ENCODE measurements around the gene FYCO1.
"Not testable (repeated sequence)": the region's sequence is repeated elsewhere in the genome, so short reads cannot be mapped to it uniquely, and the experiment has no call there.

Gene FYCO1

GRCh38 chr3:46006238-46007032 lies 10.8 kb upstream of the FYCO1 start:
- Histone ChIP-seq H3K4me3 (ENCODE audit: low read length) (no peak overlapping the region), H3K27me3 (ENCODE audit: control insufficient read depth, insufficient read depth, low read length) (no peaks in the 10 kb centered on the region), H3K9me3 (ENCODE audit: control insufficient read depth, low read length) (no peaks in the 10 kb centered on the region), H3K4me1 (ENCODE audit: control insufficient read depth, insufficient read depth, low read length) (no peaks in the 10 kb centered on the region), H3K9ac (ENCODE audit: low read length) (no peak overlapping the region), H3K36me3 (ENCODE audit: control insufficient read depth, insufficient read depth, low read length) (no peaks in the 10 kb centered on the region)

DNA sequence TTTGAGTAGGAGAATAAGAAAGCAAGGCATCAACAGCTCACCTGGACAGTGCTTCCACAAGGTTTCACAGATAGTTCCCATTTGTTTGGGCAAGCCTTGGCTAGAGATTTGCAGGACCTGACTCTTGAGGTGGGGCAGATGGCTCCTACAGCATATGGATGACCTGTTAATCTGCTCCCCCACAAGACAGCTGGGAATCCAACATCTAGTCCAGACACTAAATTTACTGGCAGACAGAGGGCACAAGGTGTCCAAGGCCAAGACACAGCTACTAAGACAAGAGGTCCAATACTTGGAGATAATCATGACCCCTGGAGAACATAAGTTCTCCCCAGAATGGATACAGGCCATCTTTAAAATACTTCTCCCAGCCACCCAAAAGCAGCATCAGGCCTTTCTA lies 8.1 kb upstream of the FYCO1 start:
- not testable (repeated sequence) for H3K9ac ChIP-seq (ENCODE audit: low read length); H3K36me3 ChIP-seq (ENCODE audit: control insufficient read depth, insufficient read depth, low read length); H3K4me3 ChIP-seq (ENCODE audit: low read length); H3K27me3 ChIP-seq (ENCODE audit: control insufficient read depth, insufficient read depth, low read length); H3K9me3 ChIP-seq (ENCODE audit: control insufficient read depth, low read length); H3K4me1 ChIP-seq (ENCODE audit: control insufficient read depth, insufficient read depth, low read length)

- H3K9ac ChIP-seq (ENCODE audit: low read length), result no peak overlapping the region
- no peak overlapping the region for H3K4me3 ChIP-seq (ENCODE audit: low read length)
- H3K36me3 ChIP-seq (ENCODE audit: control insufficient read depth, insufficient read depth, low read length), result no peaks in the 10 kb centered on the region
- no peaks in the 10 kb centered on the region for H3K9me3 ChIP-seq (ENCODE audit: control insufficient read depth, low read length)
- H3K4me1 ChIP-seq (ENCODE audit: control insufficient read depth, insufficient read depth, low read length), result no peaks in the 10 kb centered on the region
- H3K27me3 ChIP-seq (ENCODE audit: control insufficient read depth, insufficient read depth, low read length), result no peaks in the 10 kb centered on the region
Observed at GRCh38 chr3:46001178-46001577, 5.6 kb upstream of the FYCO1 start.

GRCh38 chr3:45997942-45998341 lies 2.3 kb upstream of the FYCO1 start:
- Histone ChIP-seq H3K4me3 (ENCODE audit: low read length) (no peak overlapping the region), H3K36me3 (ENCODE audit: control insufficient read depth, insufficient read depth, low read length) (no peaks in the 10 kb centered on the region), H3K9ac (ENCODE audit: low read length) (no peak overlapping the region), H3K27me3 (ENCODE audit: control insufficient read depth, insufficient read depth, low read length) (no peaks in the 10 kb centered on the region), H3K9me3 (ENCODE audit: control insufficient read depth, low read length) (no peaks in the 10 kb centered on the region), H3K4me1 (ENCODE audit: control insufficient read depth, insufficient read depth, low read length) (peaks cover 6% of the 10 kb centered on the region)

DNA sequence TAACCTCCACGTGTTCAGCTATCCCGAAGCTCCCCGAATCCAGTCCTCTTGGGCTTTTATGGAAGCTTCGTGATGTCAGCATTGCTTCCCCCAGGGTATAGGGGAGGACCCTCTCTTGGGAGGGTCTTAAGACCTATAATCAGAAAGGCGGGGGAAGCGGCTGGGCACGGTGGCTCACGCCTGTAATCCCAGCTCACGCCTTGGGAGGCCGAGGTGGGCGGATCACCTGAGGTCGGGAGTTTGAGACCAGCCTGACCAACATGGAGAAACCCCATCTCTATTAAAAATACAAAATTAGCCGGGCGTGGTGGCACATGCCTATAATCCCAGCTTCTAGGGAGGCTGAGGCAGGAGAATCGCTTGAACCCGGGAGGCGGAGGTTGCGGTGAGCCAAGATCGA lies 1.9 kb upstream of the FYCO1 start:
- not testable (repeated sequence) for H3K9me3 ChIP-seq (ENCODE audit: control insufficient read depth, low read length); H3K4me1 ChIP-seq (ENCODE audit: control insufficient read depth, insufficient read depth, low read length); H3K36me3 ChIP-seq (ENCODE audit: control insufficient read depth, insufficient read depth, low read length); H3K4me3 ChIP-seq (ENCODE audit: low read length); H3K27me3 ChIP-seq (ENCODE audit: control insufficient read depth, insufficient read depth, low read length); H3K9ac ChIP-seq (ENCODE audit: low read length)

DNA sequence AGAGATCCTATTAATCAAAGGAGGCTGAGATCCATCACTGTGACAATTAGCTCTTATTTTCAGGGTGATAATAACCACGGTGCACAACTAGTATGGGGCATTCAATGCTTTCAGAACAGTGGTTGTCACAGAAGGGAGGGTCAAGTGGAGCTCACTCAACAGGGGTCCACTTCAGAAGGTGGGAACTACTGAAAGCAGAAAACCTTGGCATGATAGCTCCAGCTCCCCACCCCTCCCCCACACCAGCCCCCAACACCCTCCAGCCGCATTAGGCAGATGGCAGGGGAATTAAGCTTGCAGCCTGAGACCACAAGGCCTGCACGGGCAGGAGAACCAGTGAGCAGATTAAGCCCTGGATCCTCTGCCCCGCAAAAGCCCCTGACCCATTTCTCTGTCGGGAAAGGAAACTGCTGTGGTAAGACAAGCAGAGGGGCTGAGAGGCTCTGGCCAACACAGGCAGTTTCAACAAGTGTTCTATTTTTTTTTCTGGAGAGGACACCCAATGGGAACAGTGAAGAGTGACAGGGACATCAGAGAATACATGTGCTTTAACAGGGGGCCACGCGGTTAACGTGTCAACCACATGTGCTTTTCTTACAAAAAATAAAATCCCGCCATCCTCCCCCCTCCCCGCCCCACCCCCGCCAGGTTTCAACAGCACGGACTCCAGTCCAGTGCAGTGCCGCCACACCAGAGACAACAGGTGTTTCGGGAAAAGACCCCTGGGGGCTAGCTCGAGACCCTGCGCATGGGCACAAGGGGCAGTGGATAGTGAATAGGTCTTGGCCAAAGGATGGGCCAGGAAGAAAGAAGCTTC lies 997 bp downstream of the FYCO1 start:
- no peaks in the 10 kb centered on the region for H3K36me3 ChIP-seq (ENCODE audit: control insufficient read depth, insufficient read depth, low read length)
- H3K9ac ChIP-seq (ENCODE audit: low read length), result peak overlapping the region; percentile 94

DNA sequence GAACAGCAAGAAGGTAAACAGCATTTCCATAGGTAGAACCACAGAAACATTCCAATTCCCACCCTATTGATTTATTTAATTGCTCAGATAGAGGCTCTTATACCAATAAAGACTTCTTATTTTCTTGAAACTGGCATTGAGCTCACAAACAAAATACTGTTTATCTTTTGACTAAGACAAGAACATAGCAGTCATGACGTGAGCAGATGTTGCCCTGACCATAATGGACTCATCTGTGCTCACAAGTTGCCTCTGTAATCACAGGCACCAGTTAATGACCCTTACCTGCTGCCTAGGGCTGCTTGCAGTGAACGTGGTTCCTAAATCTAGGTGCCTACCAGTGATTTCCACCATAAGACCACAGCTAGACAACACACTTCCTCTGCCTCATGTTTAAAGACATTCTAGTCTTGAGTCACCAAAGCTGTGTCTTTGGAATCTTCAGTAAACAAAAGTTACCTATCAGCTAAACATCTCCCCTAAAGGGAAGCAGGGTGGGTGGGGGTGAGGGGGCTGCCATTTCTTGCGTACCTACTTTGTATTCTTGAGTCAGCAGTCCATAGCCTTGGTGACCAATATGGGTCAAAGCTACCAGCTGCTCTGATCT lies 2.1 kb downstream of the FYCO1 start:
- Histone ChIP-seq H3K9me3 (ENCODE audit: control insufficient read depth, low read length) (no peaks in the 10 kb centered on the region), H3K4me1 (ENCODE audit: control insufficient read depth, insufficient read depth, low read length) (peaks cover 36% of the 10 kb centered on the region)

More for the DNA sequence above, 997 bp downstream of the FYCO1 start:
- H3K9me3 ChIP-seq (ENCODE audit: control insufficient read depth, low read length), result no peaks in the 10 kb centered on the region
- peak overlapping the region; percentile 48 for H3K4me3 ChIP-seq (ENCODE audit: low read length)
- H3K4me1 ChIP-seq (ENCODE audit: control insufficient read depth, insufficient read depth, low read length), result peaks cover 25% of the 10 kb centered on the region
- no peaks in the 10 kb centered on the region for H3K27me3 ChIP-seq (ENCODE audit: control insufficient read depth, insufficient read depth, low read length)

GRCh38 chr3:45992821-45993221 lies 2.8 kb downstream of the FYCO1 start:
- Histone ChIP-seq H3K9ac (ENCODE audit: low read length) (no peak overlapping the region), H3K4me3 (ENCODE audit: low read length) (no peak overlapping the region), H3K27me3 (ENCODE audit: control insufficient read depth, insufficient read depth, low read length) (no peaks in the 10 kb centered on the region), H3K36me3 (ENCODE audit: control insufficient read depth, insufficient read depth, low read length) (no peaks in the 10 kb centered on the region), H3K9me3 (ENCODE audit: control insufficient read depth, low read length) (no peaks in the 10 kb centered on the region), H3K4me1 (ENCODE audit: control insufficient read depth, insufficient read depth, low read length) (peaks cover 43% of the 10 kb centered on the region)

More for the DNA sequence above, 2.1 kb downstream of the FYCO1 start:
- Histone ChIP-seq H3K4me3 (ENCODE audit: low read length) (no peak overlapping the region), H3K27me3 (ENCODE audit: control insufficient read depth, insufficient read depth, low read length) (no peaks in the 10 kb centered on the region), H3K36me3 (ENCODE audit: control insufficient read depth, insufficient read depth, low read length) (no peaks in the 10 kb centered on the region), H3K9ac (ENCODE audit: low read length) (no peak overlapping the region)

DNA sequence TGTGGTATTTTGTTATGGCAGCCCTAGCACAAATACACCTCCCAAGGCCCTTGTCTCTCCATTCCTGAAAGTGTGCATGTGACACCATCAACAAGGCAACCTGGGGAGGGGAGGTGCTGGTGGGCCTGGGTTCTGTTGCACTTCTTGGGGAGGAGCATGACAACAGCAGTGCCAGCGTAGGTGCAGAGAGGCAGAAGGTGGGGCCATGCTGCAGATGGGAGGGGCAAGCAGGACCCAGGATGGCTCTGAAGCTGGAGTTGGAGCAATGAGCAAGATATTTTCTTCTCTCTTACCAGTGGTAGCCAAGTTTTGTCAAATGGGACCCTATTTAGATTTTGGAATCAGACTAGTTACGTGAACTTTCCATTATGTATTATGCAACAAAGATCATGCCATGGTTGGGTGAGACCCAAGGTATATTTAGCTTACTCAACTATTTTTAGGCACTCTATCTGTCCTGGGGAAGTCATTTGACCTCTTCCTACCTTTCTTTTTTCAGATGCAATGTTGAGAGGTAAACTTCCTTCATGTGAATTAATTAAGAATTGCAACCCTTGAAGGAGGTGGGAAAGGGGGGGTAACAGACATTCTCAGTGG lies 3.4 kb downstream of the FYCO1 start:
- no peak overlapping the region for H3K4me3 ChIP-seq (ENCODE audit: low read length)
- H3K36me3 ChIP-seq (ENCODE audit: control insufficient read depth, insufficient read depth, low read length), result no peaks in the 10 kb centered on the region
- no peaks in the 10 kb centered on the region for H3K9me3 ChIP-seq (ENCODE audit: control insufficient read depth, low read length)
- H3K4me1 ChIP-seq (ENCODE audit: control insufficient read depth, insufficient read depth, low read length), result peaks cover 49% of the 10 kb centered on the region
- H3K9ac ChIP-seq (ENCODE audit: low read length), result no peak overlapping the region
- no peaks in the 10 kb centered on the region for H3K27me3 ChIP-seq (ENCODE audit: control insufficient read depth, insufficient read depth, low read length)

GRCh38 chr3:45991341-45991740 lies 4.3 kb downstream of the FYCO1 start:
- no peaks in the 10 kb centered on the region for H3K27me3 ChIP-seq (ENCODE audit: control insufficient read depth, insufficient read depth, low read length)
- H3K4me3 ChIP-seq (ENCODE audit: low read length), result no peak overlapping the region
- H3K36me3 ChIP-seq (ENCODE audit: control insufficient read depth, insufficient read depth, low read length), result no peaks in the 10 kb centered on the region
- peaks cover 58% of the 10 kb centered on the region for H3K4me1 ChIP-seq (ENCODE audit: control insufficient read depth, insufficient read depth, low read length)
- H3K9ac ChIP-seq (ENCODE audit: low read length), result no peak overlapping the region
- H3K9me3 ChIP-seq (ENCODE audit: control insufficient read depth, low read length), result no peaks in the 10 kb centered on the region

DNA sequence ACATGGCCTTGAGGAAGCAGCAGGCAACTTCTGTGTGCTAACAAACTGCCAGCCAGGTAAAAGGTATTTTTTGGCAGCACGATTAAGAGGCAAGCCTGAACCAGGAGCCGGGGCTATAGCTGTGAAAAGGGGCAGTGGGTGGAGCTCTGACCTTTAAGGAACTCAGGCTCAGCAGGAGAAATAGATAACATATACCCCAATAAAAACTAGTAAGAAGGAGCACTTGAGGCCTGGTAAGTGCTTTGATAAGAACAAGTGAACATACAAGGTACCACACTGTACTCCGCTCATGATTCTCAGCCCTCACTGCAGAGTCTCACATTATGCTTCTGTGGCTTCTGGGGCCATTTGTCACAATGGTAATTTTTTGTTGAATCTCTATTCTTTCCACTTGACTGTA lies 5.4 kb downstream of the FYCO1 start:
- H3K4me1 ChIP-seq (ENCODE audit: control insufficient read depth, insufficient read depth, low read length), result peaks cover 70% of the 10 kb centered on the region
- H3K27me3 ChIP-seq (ENCODE audit: control insufficient read depth, insufficient read depth, low read length), result no peaks in the 10 kb centered on the region
- H3K36me3 ChIP-seq (ENCODE audit: control insufficient read depth, insufficient read depth, low read length), result no peaks in the 10 kb centered on the region

DNA sequence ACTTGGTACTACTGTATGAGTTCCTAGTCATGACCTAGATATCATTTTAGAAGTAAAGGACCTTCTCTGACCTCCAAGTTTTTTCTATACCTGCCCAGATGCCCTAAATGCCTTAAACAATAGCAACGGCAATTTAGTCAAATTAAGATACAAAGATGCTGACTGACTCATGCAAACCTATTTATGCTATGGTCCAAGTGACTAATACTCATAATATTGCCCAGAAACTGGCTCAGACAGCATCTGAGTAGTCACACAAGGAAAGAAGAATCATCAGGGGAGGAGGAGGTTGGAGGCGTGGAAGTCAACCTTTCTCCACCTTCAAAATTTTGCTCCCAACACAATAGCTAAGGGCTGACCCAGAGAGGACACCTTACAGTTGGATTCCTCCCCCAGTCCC lies 6.8 kb downstream of the FYCO1 start:
- H3K9ac ChIP-seq (ENCODE audit: low read length), result no peak overlapping the region
- no peaks in the 10 kb centered on the region for H3K27me3 ChIP-seq (ENCODE audit: control insufficient read depth, insufficient read depth, low read length)
- no peaks in the 10 kb centered on the region for H3K9me3 ChIP-seq (ENCODE audit: control insufficient read depth, low read length)
- H3K4me1 ChIP-seq (ENCODE audit: control insufficient read depth, insufficient read depth, low read length), result peaks cover 83% of the 10 kb centered on the region
- no peak overlapping the region for H3K4me3 ChIP-seq (ENCODE audit: low read length)
- H3K36me3 ChIP-seq (ENCODE audit: control insufficient read depth, insufficient read depth, low read length), result no peaks in the 10 kb centered on the region

More for the DNA sequence above, 5.4 kb downstream of the FYCO1 start:
- Histone ChIP-seq H3K9me3 (ENCODE audit: control insufficient read depth, low read length) (no peaks in the 10 kb centered on the region), H3K9ac (ENCODE audit: low read length) (no peak overlapping the region), H3K4me3 (ENCODE audit: low read length) (no peak overlapping the region)

All from mucosa of stomach (tissue), 1 donor.